B cell (primary cell): ENCODE data around the gene MDH2. TPM values are rescaled to one million over a fixed set of nuclear protein-coding genes. Genes with fewer than 3 reads are reported as not detected.
A peak's percentile ranks its signal among the peaks of the same experiment; 100 is the strongest.
"Not testable (repeated sequence)": the region's sequence is repeated elsewhere in the genome, so short reads cannot be mapped to it uniquely, and the experiment has no call there.

Source experiments
- ATAC-seq: fragments of 200-7000 bp; cut with Tn5 transposase; one replicate; pipeline ENCODE4 v1.10.0; 2021; ENCODE audit warnings: low read depth, mild to moderate bottlenecking, moderate number of reproducible peaks, moderate library complexity
- CTCF ChIA-PET: fragments of 350-600 bp; sonication (Branson Sonifier 250); formaldehyde crosslinking; loops from one replicate; lab custom pipeline; 2021; ENCODE audit warnings: antibody characterized with exemption, inconsistent platforms; lab: Charles Lee
- POLR2A ChIA-PET: fragments of 350-600 bp; sonication (Branson Sonifier 250); formaldehyde crosslinking; loops from one replicate; lab custom pipeline; 2021; ENCODE audit warnings: antibody characterized with exemption; lab: Charles Lee
- DNase-seq: peaks from one replicate; pipeline ENCODE4 v3.0.0; 2013
- H2AFZ ChIP-seq: 2 replicates; pipeline ENCODE4 v1.6.1; 2012; ENCODE audit warnings: mild to moderate bottlenecking, low read depth, low read length; ENCODE audit not compliant: insufficient read depth, poor library complexity, severe bottlenecking
- H3K27ac ChIP-seq, 2 donors: 1 replicate in 1 of 2; 2 replicates in 1 of 2; pipeline ENCODE4 v1.5.1; 2012 to 2013; ENCODE audit warnings: low read length in 2 of 2, mild to moderate bottlenecking in 2 of 2, moderate library complexity in 1 of 2
- H3K27me3 ChIP-seq, 4 experiments: fragments of 200-600 bp in 1 of 4; sonication (generic) in 1 of 4; replicated peaks in 1 of 4; 1 replicate in 2 of 4; 2 replicates in 2 of 4; pipeline versions ENCODE4 v1.6.1 to v1.7.0; 2013 to 2016; ENCODE audit warnings: low read length in 3 of 4, mild to moderate bottlenecking in 2 of 4, mixed read lengths in 1 of 4, moderate library complexity in 1 of 4; ENCODE audit not compliant: insufficient read depth in 4 of 4, control insufficient read depth in 3 of 4; ENCODE audit errors: control extremely low read depth in 1 of 4
- H3K36me3 ChIP-seq, 2 experiments: replicated peaks in 1 of 2; 1 replicate in 1 of 2; 2 replicates in 1 of 2; pipeline versions ENCODE4 v1.6.1 to v1.7.1; 2013; ENCODE audit warnings: low read length in 1 of 2; ENCODE audit not compliant: insufficient read depth in 2 of 2, control insufficient read depth in 1 of 2; ENCODE audit errors: control extremely low read depth in 1 of 2, extremely low read depth in 1 of 2
- H3K4me1 ChIP-seq, 2 donors: fragments of 200-600 bp in 1 of 2; sonication (generic) in 1 of 2; 1 replicate in 1 of 2; 2 replicates in 1 of 2; pipeline versions ENCODE4 v1.5.1 to v1.6.1; 2013 to 2017; ENCODE audit warnings: low read length in 2 of 2; ENCODE audit not compliant: control insufficient read depth in 2 of 2, insufficient read depth in 2 of 2
- H3K4me2 ChIP-seq: replicated peaks from 2 replicates; pipeline ENCODE3; 2012; ENCODE audit warnings: mild to moderate bottlenecking, low read depth, low read length; ENCODE audit not compliant: poor library complexity, severe bottlenecking
- H3K4me3 ChIP-seq, 5 experiments: fragments of 200-600 bp in 1 of 5; sonication (generic) in 1 of 5; 1 replicate in 3 of 5; 2 replicates in 2 of 5; pipeline versions ENCODE4 v1.5.1 to v1.7.0; 2011 to 2016; ENCODE audit warnings: low read length in 4 of 5, mild to moderate bottlenecking in 4 of 5, low read depth in 2 of 5, control low read depth in 1 of 5, moderate library complexity in 1 of 5; ENCODE audit not compliant: insufficient read depth in 1 of 5; ENCODE audit errors: control extremely low read depth in 1 of 5, extremely low read depth in 1 of 5
- H3K79me2 ChIP-seq: fragments of 200-600 bp; sonication (generic); one replicate; pipeline ENCODE4 v1.6.0; 2016; ENCODE audit warnings: low read length; ENCODE audit not compliant: control insufficient read depth, insufficient read depth
- H3K9ac ChIP-seq: fragments of 200-600 bp; sonication (generic); 2 replicates; pipeline ENCODE4 v1.6.1; 2017; ENCODE audit warnings: mild to moderate bottlenecking, low read length, moderate library complexity
- H3K9me3 ChIP-seq, 3 donors: one replicate each; pipeline versions ENCODE4 v1.6.1 to v1.7.1; 2013; ENCODE audit warnings: low read length in 2 of 3; ENCODE audit not compliant: control insufficient read depth in 2 of 3, insufficient read depth in 1 of 3; ENCODE audit errors: control extremely low read depth in 1 of 3
- H4K20me1 ChIP-seq: 2 replicates; pipeline ENCODE4 v1.6.0; 2012; ENCODE audit warnings: mild to moderate bottlenecking, low read length; ENCODE audit not compliant: insufficient read depth, control insufficient read depth, poor library complexity, severe bottlenecking
- H3K27ac Mint-ChIP-seq: one replicate; pipeline ENCODE4 v1.8.0; 2021; ENCODE audit warnings: mixed read lengths
- H3K27me3 Mint-ChIP-seq: one replicate; pipeline ENCODE4 v1.8.0; 2021; ENCODE audit warnings: mixed read lengths
- H3K4me1 Mint-ChIP-seq: one replicate; pipeline ENCODE4 v1.8.0; 2021; ENCODE audit warnings: mixed read lengths
- H3K4me3 Mint-ChIP-seq: one replicate; pipeline ENCODE4 v1.8.0; 2021; ENCODE audit warnings: mixed read lengths
- H3K9me3 Mint-ChIP-seq: one replicate; pipeline ENCODE4 v1.8.0; 2022; ENCODE audit warnings: mixed read lengths; ENCODE audit not compliant: insufficient read depth
- CTCF ChIP-seq: fragments of 200-600 bp; IDR thresholded peaks from one replicate; pipeline ENCODE4 v1.8.0; 2022; ENCODE audit warnings: antibody characterized with exemption, mild to moderate bottlenecking
- EZH2 ChIP-seq: IDR thresholded peaks from 2 replicates; pipeline ENCODE4 v1.6.1; 2012; ENCODE audit warnings: borderline replicate concordance, low read depth, mild to moderate bottlenecking, moderate library complexity, low read length; ENCODE audit not compliant: insufficient read depth, poor library complexity, severe bottlenecking
- whole genome bisulfite sequencing: methylation state at CpG from one replicate; pipeline ENCODE4 v1.1.5; 2013; ENCODE audit warnings: missing lambda C conversion rate; ENCODE audit not compliant: insufficient coverage; 5-methylcytosine and 5-hydroxymethylcytosine counted together
- intact Hi-C: fragments of 100-400 bp; cut with micrococcal nuclease; formaldehyde crosslinking; loops from one replicate; pipeline ENCODE4 v1.10.0; 2022
- polyA plus RNA-seq: library from polyadenylated mRNA; depleted of rRNA; stranded (reverse); fragments of >200 nt; gene quantifications from 2 replicates; pipeline ENCODE4 v1.2.3, GENCODE V29; 2012
- total RNA-seq, 2 donors: library from RNA; stranded (reverse); fragments of 120-200 nt in 1 of 2; gene quantifications; 1 replicate in 1 of 2; 2 replicates in 1 of 2; pipeline versions ENCODE4 v1.2.3 to v1.2.4, GENCODE V29; 2013 to 2022

Gene MDH2
- total and polyA plus RNA-seq, 2 donors (not counting 1 experiment from before 2014, with no cell fraction given) = 76.9 to 77.2 TPM

DNA sequence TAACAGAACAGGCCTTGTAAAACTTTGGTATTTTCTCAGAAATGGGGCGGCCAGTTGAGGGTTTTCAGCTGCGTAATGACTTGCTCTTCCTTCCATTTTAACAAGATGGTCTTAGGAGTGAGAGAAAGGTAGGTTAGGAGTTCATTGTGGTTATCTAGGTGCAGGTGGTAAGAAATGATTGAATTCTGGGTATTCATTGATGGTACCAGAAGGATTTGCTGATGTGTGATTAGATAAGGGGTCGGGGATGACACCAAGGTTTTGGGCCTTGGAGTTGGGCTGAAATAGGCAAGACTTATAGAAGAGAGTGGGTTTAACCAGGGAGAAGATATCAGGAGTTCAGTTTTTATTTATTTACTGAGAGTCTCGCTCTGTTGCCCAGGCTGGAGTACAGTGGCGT is 2.6 kb downstream of the MDH2 start:
- Mint-ChIP-seq H3K9me3 (no peaks in the 10 kb centered on the region), H3K27me3 (no peaks in the 10 kb centered on the region), H3K4me3 (no peak overlapping the region), H3K27ac (no peak overlapping the region), H3K4me1 (peaks cover 35% of the 10 kb centered on the region)
- Histone ChIP-seq H3K27ac (no peak overlapping the region), H3K4me2 (no peak overlapping the region), H3K9ac (no peak overlapping the region), H3K36me3 (peaks cover 1 to 29% of the 10 kb centered on the region in 2 experiments), H4K20me1 (peaks cover 16% of the 10 kb centered on the region), H2AFZ (no peak overlapping the region), H3K27me3 (no peaks in the 10 kb centered on the region), H3K4me1 (peaks cover 14 to 16% of the 10 kb centered on the region in 2 donors), H3K79me2 (peaks cover 42% of the 10 kb centered on the region), H3K9me3 (no peaks in the 10 kb centered on the region), H3K4me3 (no peak overlapping the region)
- CTCF ChIA-PET = no interaction called here
- 98% methylated on average over 5 of the region's 5 CpGs for WGBS
- POLR2A ChIA-PET = no interaction called here
- DNase-seq (no peak), ATAC-seq (no peak)
- TF ChIP-seq EZH2 (no peak), CTCF (no peak)
- intact Hi-C loops = no loop called here

DNA sequence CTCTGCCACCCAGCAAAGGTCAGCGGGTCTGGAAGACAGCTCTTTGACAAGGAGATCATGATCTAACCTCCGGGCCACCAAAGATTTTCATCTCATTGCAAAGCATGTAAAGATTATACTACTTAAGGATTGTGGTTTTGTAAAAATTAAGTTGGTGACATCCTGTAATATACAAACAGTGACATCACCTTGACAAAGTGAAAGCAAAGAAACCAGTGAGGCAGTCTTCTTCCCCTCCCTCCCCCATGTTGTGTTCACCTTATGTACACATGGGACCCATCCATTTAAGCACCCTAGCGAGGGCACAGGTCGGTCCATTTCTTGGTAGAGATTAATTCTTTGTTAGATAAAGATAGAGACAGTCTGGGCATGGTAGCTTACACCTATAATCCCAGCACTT is 3.9 kb downstream of the MDH2 start:
- Histone ChIP-seq H3K36me3 (peaks cover 0 to 40% of the 10 kb centered on the region in 2 experiments), H3K27ac (no peak overlapping the region), H3K4me1 (peaks cover 4 to 11% of the 10 kb centered on the region in 2 donors), H3K9me3 (no peaks in the 10 kb centered on the region), H3K4me3 (no peak overlapping the region), H3K79me2 (peaks cover 30% of the 10 kb centered on the region), H3K4me2 (no peak overlapping the region), H3K27me3 (no peaks in the 10 kb centered on the region), H3K9ac (no peak overlapping the region), H4K20me1 (peaks cover 20% of the 10 kb centered on the region), H2AFZ (no peak overlapping the region)
- H3K4me1 Mint-ChIP-seq = peaks cover 30% of the 10 kb centered on the region
- DNase-seq (no peak), ATAC-seq (no peak)
- intact Hi-C loops = no loop called here
- peak overlapping the region; percentile 50 for H3K27ac Mint-ChIP-seq
- no peak for TF ChIP-seq EZH2
- no peak for TF ChIP-seq CTCF
- WGBS = no CpG with 5 or more reads among the region's 4 CpGs
- ChIA-PET CTCF (no interaction called here), POLR2A (no interaction called here)
- no peak overlapping the region for H3K4me3 Mint-ChIP-seq
- H3K9me3 Mint-ChIP-seq = no peaks in the 10 kb centered on the region
- H3K27me3 Mint-ChIP-seq = no peaks in the 10 kb centered on the region

GRCh38 chr7:76052681-76053080 is 4.8 kb downstream of the MDH2 start:
- intact Hi-C loops = not testable (repeated sequence)

More at GRCh38 chr7:76052681-76053080, 4.8 kb downstream of the MDH2 start:
- H2AFZ ChIP-seq, CTCF ChIA-PET, H3K9ac ChIP-seq, H3K27me3 Mint-ChIP-seq, H3K4me3 Mint-ChIP-seq, H3K27ac ChIP-seq, H3K4me3 ChIP-seq, DNase-seq, H3K27me3 ChIP-seq, H3K9me3 Mint-ChIP-seq, H3K4me2 ChIP-seq, H3K4me1 ChIP-seq, ATAC-seq, H3K9me3 ChIP-seq, H3K27ac Mint-ChIP-seq, POLR2A ChIA-PET: not testable (repeated sequence)
- peaks cover 3 to 49% of the 10 kb centered on the region in 2 experiments for H3K36me3 ChIP-seq
- peaks cover 25% of the 10 kb centered on the region for H4K20me1 ChIP-seq
- peaks cover 30% of the 10 kb centered on the region for H3K4me1 Mint-ChIP-seq
- peaks cover 22% of the 10 kb centered on the region for H3K79me2 ChIP-seq
- WGBS = 100% methylated on average over 5 of the region's 8 CpGs
